CD4-positive, alpha-beta T cell treated with Interferon gamma for 1 hour (primary cell): ENCODE data around the gene TCP11L2.
A peak's percentile ranks its signal among the peaks of the same experiment; 100 is the strongest.
"Not testable (repeated sequence)": the region's sequence is repeated elsewhere in the genome, so short reads cannot be mapped to it uniquely, and the experiment has no call there.

Source experiments
- DNase-seq: peaks from one replicate; pipeline ENCODE4 v3.0.0-alpha.2; 2020

Gene TCP11L2

DNA sequence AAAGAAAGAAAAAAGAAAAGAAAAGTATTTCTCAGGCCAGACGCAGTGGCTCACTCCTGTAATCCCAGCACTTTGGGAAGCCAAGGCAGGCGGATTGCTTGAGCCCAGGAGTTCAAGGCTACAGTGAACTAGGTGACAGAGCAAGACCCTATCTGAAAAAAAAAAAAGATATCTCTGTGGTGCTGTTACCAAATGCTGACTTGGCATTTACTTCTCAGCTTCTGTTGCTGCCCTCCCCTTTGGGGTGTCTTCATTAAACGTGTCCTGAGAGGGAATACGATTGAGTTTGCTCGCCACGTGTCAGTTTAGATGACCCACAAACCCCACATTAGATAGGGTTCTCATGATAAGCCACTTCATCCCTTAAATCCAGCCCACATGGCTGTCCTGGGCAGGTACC lies 50.6 kb downstream of the TCP11L2 start:
- DNase-seq, result no peak

DNA sequence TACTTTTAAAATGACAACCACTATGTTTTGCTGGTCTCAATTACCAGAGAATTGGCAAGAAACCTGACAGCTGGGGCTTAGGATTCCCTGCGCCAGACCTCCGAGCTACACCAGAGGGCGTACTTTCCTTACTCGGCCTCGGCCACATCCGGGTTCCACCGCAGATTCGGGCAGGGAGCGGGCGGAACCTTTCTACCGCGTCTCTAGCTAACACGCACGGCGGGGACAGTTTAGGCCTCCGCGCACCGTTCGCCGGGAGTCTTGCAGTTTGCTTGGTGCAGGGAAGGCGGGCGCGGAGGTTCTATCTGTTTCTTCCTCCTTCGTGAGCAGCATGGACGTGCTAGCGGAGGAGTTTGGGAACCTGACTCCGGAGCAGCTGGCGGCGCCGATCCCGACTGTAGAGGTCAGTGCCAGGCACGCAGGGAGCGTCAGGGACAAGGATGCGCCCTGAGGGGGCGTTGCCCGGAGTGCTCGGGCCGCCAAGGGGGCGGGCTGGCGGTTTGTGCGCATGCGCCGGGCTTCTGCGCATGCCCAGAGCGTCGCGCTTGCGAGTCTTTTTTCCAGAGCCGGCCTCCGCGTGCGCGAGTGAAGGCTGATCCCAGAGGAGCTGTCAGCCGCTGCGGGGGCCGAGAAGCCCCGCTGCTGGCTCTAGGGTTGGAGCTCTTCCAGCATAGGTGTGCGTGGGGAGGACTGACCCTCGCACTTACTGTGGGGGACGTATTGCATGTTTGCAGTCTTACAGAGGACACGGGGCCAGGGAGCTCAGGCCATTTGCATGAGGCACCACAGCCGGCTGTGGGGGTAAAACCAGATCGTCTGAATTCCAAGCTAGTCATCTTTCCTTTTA lies 55.2 kb downstream of the TCP11L2 start, which contains the start of gene POLR3B:
Gene POLR3B (plus strand): TSS at position 200 of the 847 bp plus-strand sequence. CDS start 132 bp downstream, at position 332.
- DNase-seq, result peak; percentile 94

DNA sequence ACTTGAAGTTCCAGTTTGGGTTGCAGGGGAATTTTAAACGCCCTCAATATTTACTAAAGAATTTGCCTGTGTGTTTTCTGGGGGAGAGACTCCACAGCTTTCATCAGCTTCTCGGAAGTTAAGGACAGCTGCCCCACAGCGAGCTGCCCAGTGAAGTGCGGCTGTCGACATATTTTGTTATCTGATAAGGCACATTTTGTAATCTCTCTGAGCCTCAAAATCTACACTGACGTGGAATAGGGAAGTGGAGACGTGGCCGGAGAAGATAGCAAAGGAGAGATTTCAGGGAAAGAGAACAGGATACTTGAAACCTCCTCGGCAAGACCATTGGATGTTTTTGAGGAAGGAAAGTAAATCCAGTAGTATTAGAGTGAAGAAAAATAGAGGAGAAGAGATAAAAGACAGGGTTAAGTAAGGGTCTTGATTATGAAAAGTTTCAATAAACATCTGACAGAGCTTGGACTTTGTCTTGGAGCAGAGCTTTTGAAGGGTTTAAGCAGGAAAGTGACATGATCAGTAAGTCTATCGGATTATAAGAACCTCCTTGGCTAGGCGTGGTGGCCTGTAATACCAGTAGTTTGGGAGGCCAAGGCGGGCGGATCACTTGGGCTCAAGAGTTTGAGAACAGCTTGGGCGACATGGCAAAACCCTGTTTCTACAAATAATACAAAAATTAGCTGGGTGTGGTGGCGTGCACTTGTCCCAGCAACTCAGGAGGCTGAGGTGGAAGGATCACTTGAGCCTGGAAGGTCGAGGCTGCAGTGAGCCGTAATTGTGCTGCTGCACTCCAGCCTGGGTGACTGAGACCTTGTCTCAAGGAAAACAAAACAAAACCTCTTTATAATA lies 56.1 kb downstream of the TCP11L2 start:
- DNase-seq, result peak; percentile 5

DNA sequence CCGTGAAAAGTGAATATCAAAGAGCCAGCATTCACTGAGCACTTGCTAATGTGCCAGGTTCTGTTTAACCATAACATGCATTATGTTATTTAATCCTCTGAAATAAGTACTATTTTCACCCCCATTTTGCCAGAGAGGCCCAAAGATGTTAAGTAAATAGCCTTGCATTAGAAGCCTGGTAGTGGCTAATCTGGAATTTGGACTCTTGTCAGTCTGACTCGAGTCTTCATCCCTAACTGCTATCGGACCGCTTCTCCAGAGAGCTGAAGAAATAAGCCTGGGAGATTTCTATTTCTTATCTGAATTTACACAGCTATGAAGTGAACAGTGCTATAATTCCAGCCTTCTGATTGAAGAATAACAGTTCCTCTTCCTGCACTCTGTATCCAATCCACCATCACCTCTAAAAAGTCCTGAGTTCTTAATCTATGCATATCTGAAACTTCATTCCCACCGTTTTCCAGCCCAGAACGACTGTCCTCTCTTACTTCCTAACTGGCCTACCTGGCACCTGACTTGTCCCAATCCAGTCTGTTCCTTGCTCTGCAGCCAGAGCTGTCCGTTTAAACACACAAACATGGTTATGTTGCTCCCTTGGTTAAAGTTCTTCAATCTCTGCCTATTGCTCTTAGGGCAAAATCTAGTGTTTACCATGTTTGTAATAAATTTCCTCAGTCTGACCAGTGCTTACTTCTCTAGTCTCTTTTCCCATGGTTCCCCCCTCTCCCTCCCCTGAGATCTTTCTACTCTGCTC lies 57.3 kb downstream of the TCP11L2 start:
- DNase-seq, result no peak

DNA sequence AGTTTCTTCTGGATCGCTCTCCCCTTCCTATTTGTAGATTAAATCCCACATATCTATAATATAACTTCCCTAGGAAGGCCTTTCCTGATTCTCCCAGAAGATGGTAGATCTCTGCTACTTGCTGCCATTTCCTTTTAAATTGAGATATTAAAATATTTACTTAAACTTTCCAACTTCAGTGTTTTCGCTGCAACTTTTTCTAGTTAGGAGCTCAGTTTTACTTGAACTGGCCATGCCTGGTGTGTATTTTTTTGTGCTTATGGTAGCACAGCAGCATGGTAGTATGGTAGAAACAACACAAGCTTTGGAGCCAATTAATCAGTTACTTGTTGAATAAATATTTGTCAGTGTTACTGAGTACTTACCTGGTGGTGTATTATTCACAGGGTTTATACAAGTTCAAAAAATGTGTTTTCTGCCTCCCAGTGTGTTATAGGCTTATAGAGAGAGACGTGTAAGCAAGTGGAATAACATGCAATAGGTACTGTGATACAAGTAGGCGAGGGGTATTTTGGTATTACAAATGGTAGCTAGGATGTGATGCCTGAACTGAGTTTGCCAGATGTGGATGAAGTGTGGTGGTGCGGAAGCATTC lies 58.0 kb downstream of the TCP11L2 start:
- no peak for DNase-seq

DNA sequence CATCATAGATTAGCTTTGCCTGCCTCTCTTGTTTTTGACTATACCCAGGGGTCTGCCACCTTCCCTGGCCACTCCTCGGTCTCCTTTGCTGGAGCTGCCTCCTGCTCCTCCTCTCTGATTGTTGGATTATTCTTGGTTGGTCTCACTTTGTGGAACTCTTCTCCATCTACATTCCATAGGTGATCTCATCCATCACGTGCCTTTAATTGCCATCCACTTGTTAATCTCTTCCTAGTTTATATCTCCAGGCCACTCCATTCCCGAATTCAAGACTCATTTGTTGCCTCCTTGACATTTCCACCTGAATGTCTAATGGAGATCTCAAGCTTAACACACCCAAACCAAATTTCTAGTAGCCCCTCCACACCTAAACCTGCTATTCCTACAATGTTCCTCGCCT lies 60.4 kb downstream of the TCP11L2 start:
- DNase-seq, result no peak

DNA sequence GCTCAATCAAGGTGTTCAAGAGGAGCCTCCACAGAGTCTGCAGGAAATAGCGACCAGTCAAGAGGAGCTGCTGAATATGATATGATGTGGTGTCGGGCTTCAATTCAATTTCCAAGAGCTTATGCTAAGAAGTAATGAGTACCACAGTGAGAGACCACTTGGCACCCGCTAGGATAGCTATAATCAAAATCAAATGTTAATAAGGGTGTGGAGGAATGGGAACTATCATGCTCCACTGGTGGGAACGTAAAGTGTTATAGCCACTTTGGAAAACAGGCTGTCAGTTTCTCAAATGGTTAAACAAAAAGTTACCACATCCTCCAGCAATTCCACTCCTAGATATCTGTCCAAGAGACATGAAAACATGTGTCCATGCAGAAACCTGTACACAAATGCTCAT lies 61.7 kb downstream of the TCP11L2 start:
- DNase-seq, result no peak

DNA sequence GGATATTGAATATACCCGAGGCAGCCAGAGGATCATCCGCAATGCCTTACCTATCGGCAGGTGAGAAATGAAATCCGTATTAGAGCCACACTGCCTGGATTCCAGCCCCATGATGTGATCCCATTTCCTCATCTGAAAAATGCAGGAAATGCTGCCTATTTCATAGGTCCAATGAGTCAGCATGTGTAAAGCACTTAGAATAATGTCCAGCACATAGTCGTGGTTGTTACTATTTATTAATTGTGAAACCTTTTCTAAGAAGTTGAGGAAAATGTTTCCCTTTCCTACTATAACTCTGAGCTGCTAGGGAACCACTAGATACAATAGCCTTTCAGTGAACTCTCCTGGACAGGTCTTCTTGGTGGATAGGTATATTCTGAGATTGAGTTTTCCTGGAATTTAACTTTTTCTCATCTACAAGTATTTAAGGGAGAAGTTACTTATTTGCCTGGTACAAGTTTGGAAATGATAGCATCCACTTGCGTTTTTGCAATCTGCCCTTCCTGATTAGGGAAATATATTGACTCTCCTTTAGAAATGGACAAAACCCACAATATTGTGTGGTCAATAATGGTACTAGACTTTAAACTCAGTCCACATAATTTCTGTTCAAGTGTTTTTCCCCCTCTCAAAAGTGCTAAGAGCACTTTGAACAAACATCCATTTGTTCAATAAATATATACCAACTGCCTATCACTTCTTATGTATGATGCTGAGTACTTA lies 67.3 kb downstream of the TCP11L2 start:
- no peak for DNase-seq

DNA sequence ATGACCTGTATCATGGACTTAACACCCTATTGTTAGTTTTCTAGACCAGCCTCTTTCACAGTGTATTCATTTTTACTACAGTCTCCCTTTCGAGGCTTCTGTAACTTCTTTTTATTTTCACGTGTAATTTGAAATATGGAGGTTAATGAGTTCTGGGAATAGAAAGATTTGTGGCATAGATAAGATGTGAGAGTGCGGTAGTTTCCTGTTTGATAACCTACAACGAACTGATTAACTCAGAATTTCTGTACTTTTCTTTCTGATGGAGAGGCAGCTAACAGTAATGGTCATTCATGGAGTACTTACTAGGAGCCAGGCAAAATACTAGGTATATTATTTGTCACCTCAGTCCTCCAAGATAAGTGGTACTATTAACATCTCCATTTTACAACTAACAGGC lies 76.3 kb downstream of the TCP11L2 start:
- DNase-seq, result no peak

DNA sequence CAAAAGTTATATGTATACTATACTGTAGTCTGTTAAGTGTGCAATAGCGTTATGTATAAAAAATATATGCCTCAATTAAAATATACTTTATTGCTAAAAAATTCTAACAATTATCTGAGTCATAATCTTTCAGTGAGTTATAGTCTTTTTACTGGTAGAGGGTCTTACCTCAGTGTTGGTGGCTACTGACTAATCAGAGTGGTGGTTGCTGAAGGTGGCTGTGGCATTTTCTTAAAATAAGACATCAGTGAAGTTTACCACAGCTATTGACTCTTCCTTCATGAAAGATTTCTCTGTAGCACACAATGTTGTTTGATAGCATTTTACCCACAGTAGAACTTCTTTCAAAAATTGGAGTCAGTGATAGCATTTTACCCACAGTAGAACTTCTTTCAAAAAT lies 78.4 kb downstream of the TCP11L2 start:
- no peak for DNase-seq

DNA sequence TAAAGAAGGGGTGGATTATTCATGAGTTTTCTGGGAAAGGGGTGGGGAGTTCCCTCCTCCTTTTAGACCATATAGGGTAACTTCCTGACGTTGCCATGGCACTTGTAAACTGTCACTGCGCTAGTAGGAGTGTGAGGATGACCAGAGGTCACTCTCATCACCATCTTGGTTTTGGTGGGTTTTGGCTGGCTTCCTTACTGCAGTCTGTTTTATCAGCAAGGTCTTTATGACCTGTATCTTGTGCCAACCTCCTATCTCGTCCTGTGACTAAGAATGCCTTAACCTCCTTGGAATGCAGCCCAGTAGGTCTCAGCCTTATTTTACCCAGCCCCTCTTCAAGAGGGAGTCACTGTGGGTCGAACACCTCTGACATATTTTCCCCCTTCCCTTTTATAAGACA lies 79.3 kb downstream of the TCP11L2 start:
- not testable (repeated sequence) for DNase-seq

DNA sequence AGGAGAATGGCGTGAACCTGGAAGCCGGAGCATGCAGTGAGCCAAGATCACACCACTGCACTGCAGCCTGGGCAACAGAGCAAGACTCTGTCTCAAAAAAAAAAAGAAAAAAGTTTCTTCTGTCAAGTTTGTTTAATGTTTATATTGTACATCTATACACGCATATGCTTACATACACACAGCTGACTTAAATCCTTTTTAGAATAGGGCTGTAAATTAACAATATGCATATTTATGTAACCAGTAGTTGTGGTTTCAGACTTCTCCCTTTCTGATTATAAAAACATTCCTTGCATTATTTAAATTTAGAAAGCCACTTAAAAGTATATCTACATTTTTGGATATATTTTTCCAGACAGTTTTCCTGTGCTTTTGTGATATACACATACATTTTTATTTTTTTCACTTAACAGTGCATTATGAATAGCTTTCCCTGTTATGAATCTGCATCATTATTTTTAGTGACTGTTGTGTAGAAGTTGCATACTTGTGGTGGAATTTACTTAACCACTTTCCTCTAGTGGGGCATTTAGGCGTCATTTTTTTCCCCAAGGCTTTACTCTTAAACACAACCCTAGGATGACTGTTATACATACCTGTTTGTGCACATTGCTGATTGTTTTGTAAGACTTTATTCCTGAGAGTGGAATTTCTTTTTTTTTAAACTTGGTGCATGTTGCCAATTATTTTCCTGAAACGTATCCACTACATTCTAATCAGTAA lies 84.4 kb downstream of the TCP11L2 start:
- no peak for DNase-seq

DNA sequence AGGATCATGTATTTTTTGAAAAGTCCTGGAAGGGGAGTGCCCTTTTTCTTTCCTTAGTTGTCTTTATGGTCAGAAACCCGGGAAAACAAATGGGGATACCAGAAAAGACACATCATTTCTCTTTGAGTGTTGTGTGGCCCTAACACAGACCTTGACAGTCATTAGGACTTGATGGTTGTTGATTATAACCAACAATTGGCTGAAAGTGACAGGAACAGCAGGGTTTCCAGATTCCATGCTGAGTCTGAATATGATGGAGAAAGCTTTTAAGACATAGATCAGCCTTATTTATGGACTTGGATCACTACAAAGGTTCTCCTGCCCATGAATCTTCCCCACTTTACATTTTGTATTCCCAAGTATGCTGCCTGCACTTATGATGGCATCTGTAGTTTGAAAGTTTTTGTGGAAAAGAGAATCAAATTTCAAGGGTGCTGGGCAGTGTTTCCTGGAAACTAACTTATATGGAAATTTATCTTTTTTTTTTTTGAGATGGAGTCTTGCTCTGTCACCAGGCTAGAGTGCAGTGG lies 85.4 kb downstream of the TCP11L2 start:
- no peak for DNase-seq

DNA sequence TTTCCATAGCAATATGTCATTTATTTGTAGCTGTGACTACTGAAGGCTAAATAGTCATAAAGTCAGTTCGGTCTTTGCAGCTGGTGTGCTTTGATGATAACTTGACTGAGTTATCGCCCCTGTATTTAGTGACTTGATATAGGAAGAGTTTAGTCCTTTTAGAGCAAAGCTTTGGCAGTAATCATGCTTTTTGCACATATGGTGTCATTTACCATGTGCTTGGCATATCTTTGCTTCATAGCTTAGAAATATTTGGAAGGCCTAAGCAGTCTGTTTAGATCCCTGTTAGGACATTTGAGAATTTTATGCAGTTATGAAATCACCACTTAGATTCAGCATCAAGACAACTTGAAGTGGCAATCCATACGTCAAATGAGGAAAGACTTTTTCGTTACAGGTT lies 86.6 kb downstream of the TCP11L2 start:
- DNase-seq, result no peak

DNA sequence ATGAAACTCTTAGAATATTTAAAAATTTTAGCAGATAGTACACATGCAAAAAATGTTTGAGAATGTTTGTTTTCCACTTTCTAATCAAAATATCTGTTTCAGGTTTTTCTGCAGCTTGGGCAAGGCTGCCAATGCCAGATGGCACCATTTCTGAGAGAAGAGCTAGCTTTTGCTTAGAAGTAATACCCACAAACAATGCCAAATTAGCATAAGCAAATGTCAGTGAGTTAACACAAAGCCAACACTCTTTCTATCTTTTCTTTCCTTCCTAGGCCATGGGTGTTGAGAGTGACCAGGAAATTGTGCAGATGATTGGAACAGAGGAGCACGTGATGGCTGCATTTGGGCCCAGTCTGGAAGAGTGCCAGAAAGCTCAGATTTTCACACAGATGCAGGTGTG lies 90.2 kb downstream of the TCP11L2 start:
- DNase-seq, result no peak
